Uterus (tissue), 2 donors: ENCODE data around the gene TBC1D10A.

ENCODE experiments used
- CTCF ChIP-seq, 4 experiments: fragments of 200-600 bp in 2 of 4; fragments of 450-650 bp in 2 of 4; sonication (generic) in 2 of 4; IDR thresholded peaks; one replicate each; pipeline ENCODE4 v1.5.1; 2016 to 2019; ENCODE audit warnings: antibody characterized with exemption in 4 of 4, mild to moderate bottlenecking in 2 of 4, moderate library complexity in 1 of 4
- POLR2A ChIP-seq, 2 donors: fragments of 450-650 bp; IDR thresholded peaks; one replicate each; pipeline ENCODE4 v1.6.1; 2016; ENCODE audit warnings: antibody characterized with exemption in 2 of 2, mild to moderate bottlenecking in 1 of 2, moderate library complexity in 1 of 2

GRCh38 chr22:30290342-30291057 is 36.2 kb downstream of the TBC1D10A start:
- TF ChIP-seq CTCF (IDR thresholded peaks at IDR 0.05) (no peak), POLR2A (IDR thresholded peaks at IDR 0.05) (no peak)
